8988T (cell line): Measurements from ENCODE around the gene TIMM10B.
A peak's percentile ranks its signal among the peaks of the same experiment; 100 is the strongest.

ENCODE experiments used
- DNase-seq: peaks from one replicate; pipeline ENCODE4 v3.0.0; 2011

TIMM10B gene

GRCh38 chr11:6473451-6474412, 7.6 kb upstream of the TIMM10B start, which contains the start of gene TRIM3:
Gene TRIM3, minus strand, starts transcription at chr11:6473941. Its CDS starts 8,246 bp downstream, at chr11:6465695.
- DNase-seq: peak; percentile 99

- no peak for DNase-seq
These were observed 6.9 kb upstream of the TIMM10B start for GRCh38 chr11:6474413-6474792.

- DNase-seq: no peak
These were observed 6.3 kb upstream of the TIMM10B start for GRCh38 chr11:6474806-6475500.

GRCh38 chr11:6475936-6476335, 5.4 kb upstream of the TIMM10B start:
- no peak for DNase-seq

GRCh38 chr11:6476571-6476970, 4.7 kb upstream of the TIMM10B start:
- DNase-seq: no peak

DNA sequence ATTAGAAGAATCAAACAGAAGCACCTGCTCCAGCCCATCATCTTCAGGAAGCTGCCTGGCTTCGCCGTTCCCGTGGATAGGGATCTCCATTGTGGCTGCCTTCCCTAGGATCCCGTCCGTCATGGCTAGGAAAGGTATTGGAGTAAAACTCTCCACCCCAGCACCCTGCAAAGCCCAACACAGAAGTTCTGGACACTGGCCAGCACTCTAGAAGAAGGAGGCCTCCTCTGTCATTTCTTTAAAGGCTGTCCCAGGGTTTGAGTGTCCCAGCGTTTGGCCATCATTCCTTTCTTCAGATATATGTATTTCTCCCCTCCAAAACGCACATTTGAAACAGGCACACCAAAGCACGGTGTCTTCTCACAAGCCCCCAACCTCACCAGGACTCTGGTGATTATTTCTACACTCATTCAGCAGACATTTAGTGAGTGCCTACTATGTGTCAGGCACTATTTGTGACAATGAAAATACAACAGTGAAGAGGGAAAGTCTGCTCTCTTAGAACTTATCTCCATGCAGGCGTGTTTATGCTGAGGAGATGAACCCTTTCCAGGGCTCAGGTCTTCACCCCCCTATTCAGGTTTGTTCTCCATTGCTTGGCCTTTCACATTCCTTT, 894 bp upstream of the TIMM10B start:
- no peak for DNase-seq

DNA sequence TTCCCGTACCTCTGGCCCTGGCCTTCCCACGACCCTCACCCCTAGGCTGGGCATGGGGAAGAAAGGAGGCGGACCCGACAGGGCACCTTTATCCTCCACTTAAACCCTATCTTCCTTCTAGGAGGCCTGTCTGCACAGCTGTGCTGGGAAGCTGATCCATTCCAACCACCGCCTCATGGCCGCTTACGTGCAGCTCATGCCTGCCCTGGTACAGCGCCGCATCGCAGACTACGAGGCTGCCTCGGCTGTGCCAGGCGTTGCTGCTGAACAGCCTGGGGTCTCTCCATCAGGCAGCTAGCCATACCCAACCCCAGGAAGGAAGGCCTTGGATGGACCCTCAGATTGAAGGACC, 599 bp downstream of the TIMM10B start:
- no peak for DNase-seq

GRCh38 chr11:6482441-6482840, 1.1 kb downstream of the TIMM10B start:
- DNase-seq: no peak

DNA sequence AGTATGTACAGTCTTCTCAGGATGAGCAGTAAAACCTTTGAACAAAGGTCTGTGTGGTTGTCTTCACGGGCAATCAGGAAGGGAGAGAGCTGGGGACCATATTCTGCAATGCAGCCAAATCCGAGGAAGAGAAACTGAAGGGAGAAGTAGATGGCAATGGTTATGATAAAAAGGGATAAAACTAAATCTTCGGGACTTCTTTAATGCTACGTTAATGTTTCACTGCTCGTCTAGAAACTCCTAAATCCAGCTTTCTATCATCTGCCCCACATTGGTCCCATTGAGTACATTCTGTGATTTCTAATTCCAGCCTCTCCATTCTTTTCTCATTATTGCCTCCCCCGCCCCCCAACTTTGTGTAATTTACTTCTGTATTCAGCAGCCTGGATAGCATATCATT, 1.7 kb downstream of the TIMM10B start:
- DNase-seq: no peak

DNA sequence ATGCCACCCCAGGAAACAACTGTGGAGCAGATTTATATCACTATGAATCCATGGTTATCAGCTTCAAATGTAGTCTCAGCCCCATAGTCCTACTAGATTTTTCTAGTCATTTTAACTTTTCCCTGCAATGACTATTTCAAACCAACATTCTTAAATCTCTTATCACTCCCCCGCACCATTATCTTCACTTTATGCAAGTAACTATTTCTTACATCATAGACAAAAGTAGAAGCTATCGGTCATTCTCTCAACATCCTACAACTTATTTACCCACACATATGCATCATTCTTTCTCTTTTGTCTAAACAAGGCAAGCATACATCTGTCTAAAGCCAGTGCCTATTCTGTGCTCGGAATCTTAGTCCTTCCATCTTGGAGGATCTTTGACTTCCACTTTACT, 4.4 kb downstream of the TIMM10B start:
- no peak for DNase-seq

DNA sequence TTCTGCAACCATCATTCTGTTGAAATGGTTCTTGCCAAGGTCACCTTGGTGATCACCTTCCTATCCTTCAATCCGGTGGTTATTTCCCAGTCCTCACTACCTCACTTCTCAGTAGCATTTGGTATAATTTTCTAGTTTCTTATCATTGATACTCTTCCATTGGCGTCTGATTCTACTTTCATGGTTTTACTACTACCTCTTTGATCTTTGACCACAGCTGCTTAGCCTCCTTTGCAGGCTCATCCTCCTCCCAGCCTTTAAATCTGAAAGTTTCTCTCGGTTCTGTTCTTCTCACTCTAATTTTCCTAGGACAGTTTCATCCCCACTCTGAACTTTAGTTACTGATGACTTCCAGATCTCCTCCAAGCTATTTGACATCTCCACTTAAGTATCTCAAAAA, 5.0 kb downstream of the TIMM10B start:
- no peak for DNase-seq

DNA sequence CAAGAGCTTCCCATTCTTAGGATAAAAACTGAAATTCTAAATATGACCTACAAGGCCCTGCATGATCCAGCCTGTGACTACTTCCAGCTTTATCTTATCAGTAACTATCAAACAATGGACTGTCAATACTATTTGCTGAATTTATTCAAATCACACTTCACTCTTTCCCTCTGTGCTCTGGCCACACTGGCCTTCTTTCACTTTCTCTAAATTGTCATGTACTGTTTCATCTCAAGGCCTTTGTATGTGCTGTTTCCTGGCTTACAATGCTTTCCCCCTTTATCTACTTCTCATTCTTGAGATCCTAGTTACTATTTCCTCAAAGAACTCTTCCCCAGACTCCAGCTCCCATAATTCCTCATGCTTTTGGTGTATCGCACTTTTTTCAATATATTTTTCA, 5.6 kb downstream of the TIMM10B start:
- DNase-seq: no peak

GRCh38 chr11:6488342-6488741, 7.0 kb downstream of the TIMM10B start:
- DNase-seq: no peak

DNA sequence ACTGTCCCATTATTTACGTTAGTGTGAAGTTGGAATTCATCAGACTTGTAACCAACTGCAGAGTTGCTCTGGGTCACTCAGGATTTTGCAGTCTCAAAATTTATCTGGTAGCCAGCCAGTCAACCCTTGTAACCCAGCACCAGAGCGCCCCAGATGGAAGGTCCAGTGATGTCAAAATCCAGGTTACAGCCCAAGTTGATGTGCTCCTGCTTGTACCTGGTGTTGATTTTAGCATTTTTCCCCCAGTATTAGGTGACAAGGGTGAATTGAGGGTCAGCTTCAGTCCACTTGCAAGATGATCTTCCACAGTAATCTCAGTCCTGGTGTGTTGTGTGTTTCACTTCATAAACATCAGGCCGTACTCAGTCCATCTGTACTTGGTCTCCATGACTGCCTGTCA, 7.5 kb downstream of the TIMM10B start:
- DNase-seq: no peak

DNA sequence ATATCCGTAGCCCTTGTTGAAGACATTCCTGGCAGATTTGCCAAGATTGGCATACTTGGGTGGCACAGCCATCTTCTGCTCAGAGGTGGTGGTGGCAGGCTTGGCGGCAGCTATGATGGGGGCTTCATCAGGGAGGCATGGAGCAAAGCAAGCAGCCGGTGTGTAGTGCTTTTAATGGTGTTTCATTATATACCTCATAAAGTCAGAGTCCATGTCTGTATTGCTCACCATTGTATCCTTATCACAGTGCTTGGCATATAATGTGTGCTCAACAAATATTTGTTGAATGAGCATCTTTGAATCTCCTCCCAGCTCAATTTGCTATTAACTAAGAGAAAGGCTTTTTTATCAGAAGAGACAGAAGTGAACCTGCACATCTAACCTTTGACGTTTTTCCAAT, 8.0 kb downstream of the TIMM10B start:
- DNase-seq: no peak

- no peak for DNase-seq
These were observed 16.0 kb downstream of the TIMM10B start, which contains the start of gene DNHD1 for GRCh38 chr11:6497069-6497839. Gene DNHD1, plus strand, starts transcription at chr11:6497280. Its CDS starts 936 bp downstream, at chr11:6498216.

- DNase-seq: no peak
These were observed 16.8 kb downstream of the TIMM10B start for GRCh38 chr11:6498121-6498520.

DNA sequence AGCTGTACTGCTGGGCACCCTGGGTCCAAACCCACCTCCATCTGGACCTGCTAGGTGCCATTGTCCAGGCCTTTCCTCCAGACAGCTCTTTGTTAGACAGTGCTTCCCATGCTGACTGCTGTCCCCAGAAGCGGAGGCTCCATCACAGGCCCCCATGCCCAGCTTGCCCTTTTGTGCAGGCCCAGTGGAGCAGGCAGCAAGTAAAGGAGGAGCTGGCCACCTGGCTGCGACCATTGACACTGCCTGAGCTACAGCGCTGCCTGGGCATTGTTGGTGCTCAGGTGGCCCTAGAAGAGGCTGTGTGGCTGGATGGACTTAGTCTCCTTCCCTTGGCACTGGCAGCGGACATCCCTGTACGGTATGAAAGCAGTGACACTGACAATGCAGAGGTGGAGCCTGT, 17.2 kb downstream of the TIMM10B start:
- no peak for DNase-seq

GRCh38 chr11:6502382-6502781, 21.1 kb downstream of the TIMM10B start:
- DNase-seq: no peak

DNA sequence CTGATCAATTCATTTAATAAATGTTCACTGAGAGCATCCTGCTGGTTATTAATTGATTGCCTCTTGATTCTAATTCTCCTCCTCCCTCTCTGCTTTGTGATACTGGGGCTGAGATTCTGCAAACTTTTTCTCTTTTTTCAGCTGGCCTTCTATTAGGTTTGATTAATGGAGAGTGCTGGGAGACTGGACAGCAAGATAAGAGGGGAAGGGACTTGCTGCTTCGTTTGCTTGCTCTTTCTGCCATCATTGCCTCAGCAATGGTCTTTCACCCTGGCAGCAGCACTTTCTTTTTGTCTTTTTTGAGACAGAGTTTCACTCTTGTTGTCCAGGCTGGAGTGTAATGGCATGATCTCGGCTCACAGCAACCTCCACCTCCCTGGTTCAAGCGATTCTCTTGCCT, 22.9 kb downstream of the TIMM10B start:
- no peak for DNase-seq

- DNase-seq: no peak
These were observed 24.4 kb downstream of the TIMM10B start for GRCh38 chr11:6505577-6506240.

DNA sequence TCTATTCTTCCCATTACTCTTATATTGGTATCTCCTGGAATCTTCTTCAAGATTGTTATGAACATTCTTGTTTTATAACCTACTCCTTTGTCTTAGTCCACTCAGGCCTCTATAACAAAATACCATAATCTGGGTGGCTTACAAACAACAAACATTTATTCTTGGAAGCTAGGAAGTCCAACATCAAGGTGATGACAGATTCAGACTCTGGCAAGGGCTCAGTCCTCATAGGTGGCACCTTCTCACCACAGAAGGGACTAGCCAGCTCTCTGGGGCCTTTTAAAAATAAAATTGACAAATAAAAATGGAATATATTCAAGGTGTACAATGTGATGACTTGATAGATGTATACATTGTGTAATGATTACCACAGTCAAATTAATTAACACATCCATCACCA, 35.6 kb downstream of the TIMM10B start:
- DNase-seq: no peak
